ENCODE data around the gene PLET1.

DNA sequence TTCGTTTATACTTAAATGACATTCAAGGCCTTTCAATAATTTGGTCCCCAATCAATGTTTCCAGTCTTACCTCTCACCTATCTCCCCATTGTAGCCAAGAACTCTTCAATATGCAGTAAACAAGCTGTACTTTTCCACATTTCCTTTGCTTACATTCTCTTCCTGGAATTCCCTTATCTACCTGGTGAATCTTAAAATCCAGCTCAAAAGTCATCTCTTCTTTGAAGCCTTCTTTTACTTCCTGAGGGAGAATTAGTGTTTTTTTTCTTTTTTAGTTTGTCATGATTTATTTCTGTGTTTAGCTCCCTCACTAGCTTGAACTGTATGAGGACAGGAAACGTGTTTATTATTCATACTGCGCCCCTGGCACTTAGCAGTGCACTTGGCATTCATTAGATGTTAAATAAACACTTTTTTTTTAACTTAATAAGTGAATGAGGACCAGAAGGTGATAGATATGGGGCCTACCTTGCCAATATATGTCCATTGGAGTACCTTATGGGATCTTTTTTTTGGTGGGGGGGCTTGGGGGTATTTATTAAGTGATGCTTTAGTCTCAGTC, 39.3 kb downstream of the PLET1 start:
- TF ChIP-seq EZH2 (IDR thresholded peaks at IDR 0.05; ENCODE audit: insufficient read depth, poor library complexity, severe bottlenecking): no peak
- no peak for TF ChIP-seq EZH2phosphoT487 (IDR thresholded peaks at IDR 0.05; ENCODE audit: insufficient read depth, low read depth)

All from GM23248 (cell line).